HG02884 (cell line): ENCODE measurements around the gene BCL3.
"Not testable (repeated sequence)": the region's sequence is repeated elsewhere in the genome, so short reads cannot be mapped to it uniquely, and the experiment has no call there.

ENCODE experiments used
- ATAC-seq: cut with Tn5 transposase; IDR thresholded peaks from one replicate; pipeline ENCODE4 v1.9.1; 2021; ENCODE audit warnings: mild to moderate bottlenecking, moderate library complexity; ENCODE audit not compliant: unreplicated experiment

The BCL3 gene

DNA sequence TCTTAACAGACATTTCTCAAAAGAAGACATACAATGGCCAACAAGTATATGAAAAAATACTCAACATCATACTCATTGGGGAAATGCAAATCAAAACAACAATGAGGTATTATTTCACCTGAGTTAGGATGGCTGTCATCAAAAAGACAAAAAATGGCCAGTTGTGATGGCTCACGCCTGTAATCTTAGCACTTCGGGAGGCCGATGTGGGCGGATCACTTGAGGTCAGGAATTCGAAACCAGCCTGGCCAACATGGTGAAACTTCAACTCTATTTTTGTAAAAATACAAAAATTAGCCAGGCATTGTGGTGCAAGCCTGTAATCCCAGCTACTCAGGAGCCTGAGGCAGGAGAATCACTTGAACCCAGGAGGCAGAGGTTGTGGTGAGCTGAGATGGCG, 27.6 kb upstream of the BCL3 start:
- ATAC-seq = no peak

DNA sequence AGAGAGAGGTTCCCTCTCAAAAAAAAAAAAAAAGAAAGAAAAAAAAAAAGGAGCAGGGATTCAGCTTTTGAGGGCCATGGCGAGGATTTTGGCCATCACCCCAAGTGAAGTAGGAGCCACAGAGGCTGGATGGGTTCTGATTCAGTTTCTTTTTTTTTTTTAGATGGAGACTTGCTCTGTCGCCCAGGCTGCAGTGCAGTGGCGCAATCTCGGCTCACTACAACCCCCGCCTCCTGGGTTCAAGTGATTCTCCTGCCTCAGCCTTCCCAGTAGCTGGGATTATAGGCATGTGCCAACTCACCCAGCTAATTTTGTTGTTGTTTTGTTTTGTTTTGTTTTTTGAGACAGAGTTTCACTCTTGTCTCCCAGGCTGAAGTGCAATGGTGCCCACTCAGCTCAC, 27.1 kb upstream of the BCL3 start:
- ATAC-seq = not testable (repeated sequence)

- ATAC-seq = no peak
These were observed 26.1 kb upstream of the BCL3 start for GRCh38 chr19:44722131-44723121.

- ATAC-seq = no peak
These were observed 25.1 kb upstream of the BCL3 start for GRCh38 chr19:44723299-44723951.

- no peak for ATAC-seq
These were observed 24.6 kb upstream of the BCL3 start for GRCh38 chr19:44723952-44724319.

DNA sequence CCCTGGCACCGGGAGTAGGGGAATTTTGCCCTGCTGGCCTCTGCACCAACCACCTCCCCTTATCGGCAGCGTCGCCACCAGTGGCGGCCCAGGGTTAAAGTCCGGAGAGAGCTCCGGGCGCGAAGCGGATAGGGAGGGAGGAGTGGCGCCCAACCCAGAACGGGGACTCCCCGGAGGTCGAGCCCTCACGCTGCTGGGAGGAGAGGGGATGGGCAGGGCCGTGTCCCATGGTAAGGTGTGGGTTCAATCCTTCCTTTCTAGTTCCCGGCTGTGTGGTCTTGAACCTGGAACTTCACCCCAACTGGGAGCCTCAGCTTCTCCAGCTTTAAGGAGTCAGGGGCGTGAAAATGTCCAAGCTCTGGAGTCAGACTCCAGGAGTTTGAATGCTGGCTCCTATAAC, 23.3 kb upstream of the BCL3 start:
- no peak for ATAC-seq

DNA sequence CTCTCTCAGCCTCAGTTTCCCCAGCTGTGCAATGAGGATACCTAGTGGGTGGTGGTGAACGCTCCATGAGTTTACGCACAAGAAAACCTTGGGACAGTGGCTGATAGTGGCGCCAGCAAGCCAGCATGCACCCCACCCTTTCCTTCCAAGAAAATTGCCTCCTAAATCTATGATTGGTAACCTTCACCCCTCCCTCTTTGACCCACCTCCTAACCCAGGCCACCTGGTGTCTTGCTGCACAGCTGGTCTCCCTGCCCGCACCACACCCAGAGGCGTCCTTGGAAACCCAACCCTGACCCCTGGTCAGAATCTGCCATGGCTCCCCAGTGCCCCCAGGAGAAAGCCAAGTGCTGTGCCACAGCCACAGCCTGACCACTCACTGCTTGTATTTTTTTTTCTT, 22.8 kb upstream of the BCL3 start:
- ATAC-seq = no peak

DNA sequence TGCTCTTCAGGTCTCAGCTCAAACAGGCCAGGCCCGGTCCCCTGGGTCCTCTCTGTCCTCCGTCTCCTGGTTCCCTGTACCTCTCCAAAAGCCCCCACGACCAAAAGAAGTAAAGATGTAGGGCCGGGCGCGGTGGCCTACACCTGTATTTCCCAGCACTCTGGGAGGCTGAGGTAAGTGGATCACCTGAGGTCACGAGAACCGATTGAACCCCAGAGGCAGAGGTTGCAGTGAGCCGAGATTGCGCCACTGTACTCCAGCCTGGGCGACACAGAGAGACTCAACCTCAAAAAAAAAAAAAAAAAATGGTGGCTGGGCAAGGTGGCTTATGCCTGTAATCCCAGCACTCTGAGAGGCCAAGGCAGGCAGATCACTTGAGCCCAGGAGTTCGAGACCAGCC, 22.0 kb upstream of the BCL3 start:
- no peak for ATAC-seq

DNA sequence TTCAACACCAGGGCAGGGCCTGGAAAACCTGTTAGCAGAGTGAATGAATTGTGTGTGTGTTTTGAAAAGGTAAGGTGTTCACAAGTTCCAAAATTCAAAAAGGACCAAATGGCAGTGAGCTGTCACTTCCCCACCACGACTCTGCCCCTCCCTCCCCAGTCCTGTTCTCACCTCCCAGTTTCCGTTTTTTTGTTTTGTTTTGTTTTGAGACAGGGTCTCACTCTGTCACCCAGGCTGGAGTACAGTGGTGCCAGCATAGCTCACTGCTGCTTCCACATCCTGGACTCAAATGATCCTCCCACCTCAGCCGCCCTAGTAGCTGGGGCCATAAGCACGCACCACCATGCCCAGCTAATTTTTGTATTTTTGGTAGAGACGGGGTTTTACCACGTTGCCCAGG, 20.3 kb upstream of the BCL3 start:
- ATAC-seq = no peak

DNA sequence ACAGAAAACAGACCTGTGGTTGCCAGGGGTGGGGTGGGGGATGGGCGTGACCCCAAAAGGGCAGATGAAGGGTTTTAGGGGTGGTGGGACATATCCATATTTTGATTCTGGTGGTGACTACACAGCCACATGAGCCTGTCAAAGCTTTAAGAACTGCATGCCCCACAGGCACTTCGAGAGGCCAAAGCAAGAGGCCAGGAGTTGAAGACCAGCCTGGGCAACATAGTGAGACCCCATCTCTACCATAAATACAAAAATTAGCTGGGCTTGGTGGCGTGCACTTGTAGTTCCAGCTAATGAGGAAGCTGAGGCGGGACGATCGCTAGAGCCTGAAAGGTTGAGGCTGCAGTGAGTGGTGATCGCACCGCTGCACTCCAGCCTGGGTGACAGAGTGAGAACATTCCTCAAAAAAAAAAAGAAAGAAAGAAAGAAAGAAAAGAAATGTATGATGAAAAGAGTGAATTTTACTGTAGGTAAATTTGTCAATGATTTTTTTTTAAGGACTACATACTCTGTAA, 18.9 kb upstream of the BCL3 start:
- ATAC-seq = no peak

- ATAC-seq = no peak
These were observed 17.4 kb upstream of the BCL3 start for GRCh38 chr19:44731081-44731480.

- ATAC-seq = no peak
These were observed 16.9 kb upstream of the BCL3 start for GRCh38 chr19:44731622-44732021.

DNA sequence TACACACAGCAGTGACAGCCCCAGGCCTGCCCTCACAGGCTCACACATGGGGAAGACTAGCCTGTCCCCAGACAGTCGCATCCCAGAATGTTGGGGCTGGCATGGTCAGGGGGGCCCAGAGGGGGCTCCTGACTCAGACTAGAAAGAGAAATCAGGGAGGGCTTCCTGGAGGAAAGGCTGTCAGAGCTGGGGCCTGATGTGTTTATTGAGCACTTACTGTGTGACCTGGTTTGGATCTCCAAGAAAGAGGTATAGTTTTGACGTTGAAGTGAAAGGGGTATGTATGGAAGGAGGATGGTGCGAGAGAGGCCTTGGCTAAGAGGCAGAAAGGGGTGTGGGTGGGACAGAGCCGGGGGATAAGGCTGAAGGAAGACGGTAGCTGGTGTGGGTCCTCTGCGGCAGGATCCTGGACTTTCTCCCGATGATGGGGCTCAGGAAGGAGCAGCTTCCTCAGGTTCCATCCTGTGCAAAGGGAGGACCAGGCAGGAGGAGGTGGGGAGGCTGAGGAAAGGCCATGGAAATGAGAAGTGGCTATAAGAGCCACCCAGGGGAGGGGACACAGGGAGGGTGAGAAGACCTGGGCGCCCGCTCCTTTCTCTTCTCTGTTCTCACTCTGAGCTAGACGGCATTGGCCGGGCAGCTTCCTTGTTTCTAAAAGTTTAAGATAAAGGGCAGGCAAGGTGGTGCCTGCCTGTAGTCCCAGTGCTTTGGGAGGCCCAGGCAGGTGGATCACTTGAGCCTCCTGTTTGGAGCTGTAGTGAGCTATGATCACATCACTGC, 16.1 kb upstream of the BCL3 start:
- ATAC-seq = no peak

- ATAC-seq = no peak
These were observed 14.2 kb upstream of the BCL3 start for GRCh38 chr19:44734357-44734756.

GRCh38 chr19:44735011-44735410, 13.5 kb upstream of the BCL3 start:
- ATAC-seq = no peak

DNA sequence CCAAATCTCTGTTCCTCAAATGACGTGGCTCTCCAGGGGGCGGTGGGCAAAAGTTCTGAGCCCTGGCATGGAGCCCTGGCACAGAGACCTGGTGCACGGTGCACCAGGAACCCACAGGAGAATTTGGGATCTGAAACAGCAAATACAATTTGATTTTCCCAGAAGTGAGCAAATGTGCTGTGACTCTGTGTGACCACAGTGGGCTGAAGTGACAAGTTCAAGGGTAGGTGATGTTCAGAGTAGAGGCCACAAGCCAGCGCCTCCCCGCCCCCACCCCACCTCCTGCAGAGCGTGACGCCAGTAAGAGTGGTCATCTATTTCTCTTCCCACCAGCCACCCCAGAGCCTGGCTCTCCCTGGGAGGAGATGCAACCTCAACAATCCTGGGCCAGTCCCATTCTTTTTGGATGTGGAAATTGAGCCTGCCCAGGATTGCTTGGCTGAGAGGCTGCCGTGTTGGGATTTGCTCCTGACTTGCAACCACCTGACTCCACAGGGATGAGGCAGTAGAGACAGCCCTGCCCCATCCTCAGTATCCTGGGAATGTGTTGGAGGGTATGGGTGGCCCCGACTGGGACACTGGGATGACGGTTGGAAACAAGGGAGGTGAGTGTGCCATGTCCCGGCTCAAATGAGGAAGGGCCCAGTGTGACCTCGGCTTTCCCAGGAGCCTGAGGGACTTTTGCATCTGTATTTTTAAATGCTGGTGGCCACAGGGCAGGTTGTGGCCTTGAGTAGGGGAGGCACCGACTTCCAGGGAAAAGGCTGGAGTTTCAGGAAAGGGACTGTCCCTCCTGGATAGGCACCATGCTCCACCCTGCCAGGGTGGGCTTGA, 11.1 kb upstream of the BCL3 start:
- ATAC-seq = no peak

DNA sequence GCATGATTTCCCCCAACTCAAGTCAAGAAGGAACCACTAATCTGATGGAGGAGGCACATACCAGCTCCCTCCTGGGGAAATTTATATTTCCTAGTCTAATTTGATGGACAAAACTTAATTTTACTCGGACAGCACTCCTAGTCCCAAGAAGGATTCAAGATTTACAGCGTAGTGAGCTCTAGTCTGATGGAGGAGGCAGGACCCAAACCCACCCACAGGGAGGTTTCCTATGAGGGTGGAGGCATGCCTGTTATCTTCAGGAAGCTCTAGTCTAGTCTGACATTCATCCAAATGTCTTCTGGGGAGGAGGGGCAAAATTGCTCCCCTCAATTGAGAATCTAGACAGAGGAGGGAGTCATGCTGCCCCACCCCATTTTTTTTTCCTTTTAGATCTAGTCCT, 10.4 kb upstream of the BCL3 start:
- ATAC-seq = no peak

GRCh38 chr19:44738603-44739558, 9.6 kb upstream of the BCL3 start:
- ATAC-seq = no peak

GRCh38 chr19:44740351-44740824, 8.1 kb upstream of the BCL3 start:
- ATAC-seq = no peak
